ENCODE data around the gene PPP2R5B.

PPP2R5B gene

DNA sequence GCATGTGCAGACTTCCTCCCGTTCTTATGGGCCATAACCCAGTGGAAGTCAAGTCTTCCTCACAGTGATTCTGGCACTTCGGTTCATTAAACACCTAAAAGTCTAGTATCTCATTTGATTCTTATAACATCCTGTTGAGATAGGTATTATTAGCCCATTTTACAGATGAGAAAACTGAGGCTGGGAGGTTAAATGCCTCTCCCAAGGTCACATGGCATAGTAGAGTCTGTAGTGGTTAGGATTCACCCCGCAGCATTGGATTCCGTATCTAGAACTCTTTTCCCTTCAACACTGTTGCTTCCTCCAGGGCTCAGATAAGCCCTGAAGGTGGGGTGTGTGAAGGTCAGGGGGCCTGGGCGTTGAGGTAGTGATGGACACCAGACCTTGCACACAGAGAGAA lies 7.8 kb downstream of the PPP2R5B start:
- no peak overlapping the region for H3K4me3 ChIP-seq (ENCODE audit: low read depth, low read length)
- in situ Hi-C loops (cut with HindIII; ENCODE audit: low sequenced_read_pairs), result no loop called here
- TF ChIP-seq, protein P1, sequence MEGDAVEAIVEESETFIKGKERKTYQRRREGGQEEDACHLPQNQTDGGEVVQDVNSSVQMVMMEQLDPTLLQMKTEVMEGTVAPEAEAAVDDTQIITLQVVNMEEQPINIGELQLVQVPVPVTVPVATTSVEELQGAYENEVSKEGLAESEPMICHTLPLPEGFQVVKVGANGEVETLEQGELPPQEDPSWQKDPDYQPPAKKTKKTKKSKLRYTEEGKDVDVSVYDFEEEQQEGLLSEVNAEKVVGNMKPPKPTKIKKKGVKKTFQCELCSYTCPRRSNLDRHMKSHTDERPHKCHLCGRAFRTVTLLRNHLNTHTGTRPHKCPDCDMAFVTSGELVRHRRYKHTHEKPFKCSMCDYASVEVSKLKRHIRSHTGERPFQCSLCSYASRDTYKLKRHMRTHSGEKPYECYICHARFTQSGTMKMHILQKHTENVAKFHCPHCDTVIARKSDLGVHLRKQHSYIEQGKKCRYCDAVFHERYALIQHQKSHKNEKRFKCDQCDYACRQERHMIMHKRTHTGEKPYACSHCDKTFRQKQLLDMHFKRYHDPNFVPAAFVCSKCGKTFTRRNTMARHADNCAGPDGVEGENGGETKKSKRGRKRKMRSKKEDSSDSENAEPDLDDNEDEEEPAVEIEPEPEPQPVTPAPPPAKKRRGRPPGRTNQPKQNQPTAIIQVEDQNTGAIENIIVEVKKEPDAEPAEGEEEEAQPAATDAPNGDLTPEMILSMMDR (IDR thresholded peaks at IDR 0.05; ENCODE audit: low read depth, low read length), result no peak
- DNase-seq (ENCODE audit: low read depth, low spot score), result no peak

DNA sequence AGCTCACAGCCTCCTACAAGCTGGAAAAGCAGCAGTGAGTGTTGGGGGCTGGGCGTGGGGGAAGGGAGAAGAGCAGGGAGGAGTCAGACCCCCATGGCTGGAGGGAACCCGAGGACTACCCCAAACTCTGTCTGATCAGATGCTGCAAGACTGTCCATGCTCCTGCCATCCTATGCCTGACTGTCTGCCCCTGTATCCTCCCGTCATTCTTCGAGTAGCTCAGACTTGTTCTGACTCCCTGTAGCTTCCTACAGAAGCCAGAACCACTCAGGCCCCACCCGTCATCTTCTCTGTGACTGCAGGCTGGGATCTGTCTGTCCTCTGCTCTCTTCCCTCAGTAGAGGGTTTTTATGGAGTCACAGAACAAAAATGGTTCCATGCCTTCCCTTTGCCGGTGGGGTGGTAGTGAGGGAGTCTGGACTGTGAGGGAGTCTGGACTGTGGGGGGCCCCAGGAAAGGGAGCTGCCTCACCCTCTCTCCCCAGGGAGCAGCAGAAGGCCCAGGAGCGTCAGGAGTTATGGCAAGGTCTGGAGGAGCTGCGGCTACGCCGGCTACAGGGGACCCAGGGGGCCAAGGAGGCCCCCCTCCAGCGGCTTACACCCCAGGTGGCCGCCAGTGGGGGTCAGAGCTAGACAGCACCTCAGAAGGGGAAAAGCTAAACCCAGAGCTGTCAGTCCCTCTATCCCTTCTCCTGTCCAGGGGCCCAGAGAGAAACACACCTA lies 8.9 kb downstream of the PPP2R5B start:
- no peak for DNase-seq (ENCODE audit: low read depth, low spot score)
- in situ Hi-C loops (cut with HindIII; ENCODE audit: low sequenced_read_pairs), result no loop called here
- no peak overlapping the region for H3K4me3 ChIP-seq (ENCODE audit: low read depth, low read length)
- TF ChIP-seq, protein P1 (IDR thresholded peaks at IDR 0.05; ENCODE audit: low read depth, low read length), result no peak

DNA sequence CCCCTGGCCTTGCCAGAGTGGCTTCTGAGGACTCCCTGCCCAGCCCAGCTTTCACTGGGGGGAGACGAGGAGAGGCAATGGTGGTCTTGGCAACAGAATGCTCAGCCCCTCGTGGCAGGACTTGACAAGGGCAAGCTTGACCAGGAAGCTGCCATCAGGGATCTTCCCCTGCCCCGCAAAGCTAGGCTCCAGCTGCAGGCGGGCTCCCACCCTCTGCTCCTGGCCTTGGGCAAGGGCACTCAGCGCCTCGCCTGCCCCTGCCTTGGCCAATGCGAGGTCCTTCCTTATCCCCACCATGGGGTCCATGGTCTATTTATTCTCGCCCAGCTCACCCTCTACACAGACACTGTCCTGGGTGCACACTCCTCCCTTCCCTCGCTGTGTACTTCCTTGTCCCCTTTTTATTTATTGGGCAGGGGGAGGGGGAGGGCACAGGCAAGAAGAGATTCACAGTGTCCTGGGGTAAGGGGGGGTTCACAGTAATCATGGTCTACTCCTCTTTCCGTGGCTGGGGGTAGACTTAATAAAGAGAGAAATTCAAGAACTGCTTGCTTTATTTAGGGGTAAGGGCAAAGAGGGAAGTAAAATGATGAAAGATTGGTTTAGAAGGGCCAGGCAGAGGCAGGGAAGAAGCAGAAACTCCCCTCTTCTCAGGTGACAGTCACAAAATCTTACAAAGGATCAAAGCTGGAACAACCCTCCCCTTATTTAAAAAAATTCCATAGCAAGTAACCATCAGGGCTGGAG lies 9.6 kb downstream of the PPP2R5B start:
- H3K4me3 ChIP-seq (ENCODE audit: low read depth, low read length), result no peak overlapping the region
- in situ Hi-C loops (cut with HindIII; ENCODE audit: low sequenced_read_pairs), result no loop called here
- DNase-seq (ENCODE audit: low read depth, low spot score), result no peak
- TF ChIP-seq, protein P1 (IDR thresholded peaks at IDR 0.05; ENCODE audit: low read depth, low read length), result no peak

DNA sequence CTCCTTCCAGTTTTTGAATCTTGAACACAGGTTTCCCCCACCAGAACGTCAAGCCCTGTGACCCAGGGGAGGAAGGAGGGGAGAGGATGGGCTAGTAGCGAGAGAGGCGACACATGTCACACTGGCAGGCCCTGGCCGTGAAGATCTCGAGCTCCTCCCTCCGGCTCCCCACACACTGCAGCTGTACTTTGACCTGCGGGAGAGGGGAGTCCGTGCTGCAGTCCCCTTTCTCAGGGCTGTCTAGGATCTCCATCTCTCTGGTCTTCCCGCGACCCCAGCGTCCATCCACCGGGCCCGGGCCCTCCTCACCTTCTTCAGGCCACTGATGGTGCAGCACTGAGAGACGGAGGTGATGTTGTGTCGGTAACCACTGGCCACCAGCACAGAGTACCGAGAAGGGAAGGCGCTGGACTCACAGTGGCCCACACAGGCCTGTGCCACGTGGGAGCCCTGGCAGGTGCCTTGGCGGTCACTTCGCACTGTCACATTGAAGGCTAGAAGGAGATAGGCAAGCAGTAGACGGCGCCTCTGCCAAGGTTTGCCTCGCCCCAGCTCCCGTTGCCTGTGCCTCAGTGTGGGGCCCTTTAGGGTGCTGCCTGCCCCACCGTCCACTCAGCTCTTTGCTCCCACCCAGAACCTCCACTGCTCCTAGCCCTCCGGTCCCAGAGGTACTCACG lies 10.3 kb downstream of the PPP2R5B start:
- no peak for DNase-seq (ENCODE audit: low read depth, low spot score)
- H3K4me3 ChIP-seq (ENCODE audit: low read depth, low read length), result no peak overlapping the region
- TF ChIP-seq, protein P1 (IDR thresholded peaks at IDR 0.05; ENCODE audit: low read depth, low read length), result no peak
- in situ Hi-C loops (cut with HindIII; ENCODE audit: low sequenced_read_pairs), result no loop called here

DNA sequence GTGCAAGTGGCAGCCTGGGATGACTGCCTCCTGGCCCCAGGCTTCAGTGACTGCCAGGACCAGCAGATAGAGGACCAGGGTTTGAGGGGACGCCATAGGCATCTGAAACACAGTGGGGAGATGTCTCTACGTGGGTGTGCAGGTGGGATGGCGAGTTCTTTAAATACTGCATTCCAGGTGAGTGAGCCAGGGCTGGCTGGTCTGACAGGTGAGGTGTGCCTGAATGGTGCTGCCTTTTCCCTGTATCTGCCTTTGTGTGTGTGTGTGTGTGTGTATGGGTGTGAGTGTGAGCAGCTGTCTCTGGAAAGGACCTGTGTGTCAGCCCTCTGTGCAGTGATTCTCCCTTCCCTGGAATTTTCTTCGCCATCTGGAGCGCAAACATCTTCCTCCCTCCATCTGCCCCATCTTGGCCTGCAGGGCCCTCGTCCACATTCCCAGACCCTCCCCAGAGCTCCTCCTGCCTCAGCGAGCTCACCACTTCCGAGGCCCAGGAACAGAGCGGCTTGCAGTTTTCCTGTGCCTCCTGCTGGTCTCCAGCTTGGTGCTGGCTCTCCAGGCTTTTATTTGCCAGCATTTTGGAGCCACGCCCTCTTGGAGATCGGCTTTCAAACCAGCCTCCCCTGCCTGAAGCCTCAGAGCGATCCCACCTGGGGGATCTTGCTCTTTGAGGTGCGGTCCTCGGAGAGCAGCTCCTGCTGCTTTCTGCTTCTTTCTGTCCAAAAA lies 11.0 kb downstream of the PPP2R5B start, which contains the start of gene GPHA2:
Gene GPHA2 (minus strand): TSS at position 535 of the 723 bp plus-strand sequence. CDS start 433 bp downstream, at position 102.
- TF ChIP-seq, protein P1 (IDR thresholded peaks at IDR 0.05; ENCODE audit: low read depth, low read length), result peak; percentile 17
- in situ Hi-C loops (cut with HindIII; ENCODE audit: low sequenced_read_pairs), result no loop called here
- peak; percentile 18 for DNase-seq (ENCODE audit: low read depth, low spot score)
- H3K4me3 ChIP-seq (ENCODE audit: low read depth, low read length), result no peak within 1 kb of the TSS

DNA sequence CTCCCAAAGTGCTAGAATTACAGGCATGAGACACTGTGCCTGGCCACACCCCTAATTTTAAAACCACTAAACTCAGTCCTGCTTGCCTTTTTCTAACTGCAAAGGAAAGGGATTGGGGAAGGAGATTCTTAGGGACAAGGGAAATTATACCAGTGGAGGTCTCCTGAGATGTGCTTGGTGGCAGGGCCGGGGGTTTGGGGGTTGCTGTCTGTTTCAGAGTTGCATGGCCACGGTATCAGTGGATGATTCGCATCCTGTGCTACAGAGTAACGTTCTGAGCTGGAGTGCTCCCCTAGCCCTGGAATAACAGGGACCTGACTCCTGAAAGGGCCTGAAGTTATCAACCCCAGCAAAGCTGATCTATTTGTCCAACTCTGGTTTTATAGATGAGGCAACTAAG lies 12.1 kb downstream of the PPP2R5B start:
- H3K4me3 ChIP-seq (ENCODE audit: low read depth, low read length), result no peak overlapping the region
- TF ChIP-seq, protein P1 (IDR thresholded peaks at IDR 0.05; ENCODE audit: low read depth, low read length), result no peak
- no peak for DNase-seq (ENCODE audit: low read depth, low spot score)
- in situ Hi-C loops (cut with HindIII; ENCODE audit: low sequenced_read_pairs), result no loop called here

Data from astrocyte of the spinal cord (primary cell).